Measurements from ENCODE around the gene FIP1L1.
"Not testable (repeated sequence)": the region's sequence is repeated elsewhere in the genome, so short reads cannot be mapped to it uniquely, and the experiment has no call there.

DNA sequence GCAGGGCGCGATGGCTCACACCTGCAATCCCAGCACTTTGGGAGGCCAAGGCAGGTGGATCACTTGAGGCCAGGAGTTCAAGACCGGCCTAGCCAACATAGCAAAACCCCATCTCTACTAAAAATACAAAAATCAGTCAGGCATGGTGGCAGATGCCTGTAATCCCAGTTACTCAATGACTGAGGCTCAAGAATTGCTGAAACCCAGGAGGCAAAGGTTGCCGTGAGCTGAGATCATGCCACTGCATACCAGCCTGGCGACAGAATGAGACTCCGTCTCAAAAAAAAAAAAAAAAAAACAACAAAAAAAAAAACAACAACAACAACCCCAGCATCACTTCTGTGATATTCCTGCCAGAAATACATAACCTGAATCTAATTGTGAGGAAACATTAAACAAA, 42.5 kb upstream of the FIP1L1 start:
- not testable (repeated sequence) for TF ChIP-seq POLR2A (IDR thresholded peaks at IDR 0.05; ENCODE audit: low read depth, low read length); POLR2AphosphoS5 (IDR thresholded peaks at IDR 0.05; ENCODE audit: low read depth, low read length); PAX5 (IDR thresholded peaks at IDR 0.05; ENCODE audit: insufficient read depth, low read length, severe bottlenecking); SPI1 (IDR thresholded peaks at IDR 0.05; ENCODE audit: low read depth, low read length)
